Stomach (tissue), 9 donors: ENCODE measurements around the gene STXBP6. TPM values are rescaled to one million over a fixed set of nuclear protein-coding genes. Genes with fewer than 3 reads are reported as not detected.

Source experiments
- DNase-seq, 2 donors: peaks; one replicate each; pipeline versions ENCODE4 v3.0.0 to v3.0.0-alpha.2; 2013 to 2019
- H3K27ac ChIP-seq, 5 donors: fragments of 200-600 bp in 4 of 5; sonication (generic) in 4 of 5; one replicate each; pipeline ENCODE4 v1.5.1; 2013 to 2019; ENCODE audit warnings: mild to moderate bottlenecking in 1 of 5, moderate library complexity in 1 of 5
- H3K27me3 ChIP-seq, 3 donors: fragments of 200-600 bp; sonication (generic); one replicate each; pipeline ENCODE4 v1.5.1; 2017 to 2019; ENCODE audit warnings: mixed run types in 1 of 3
- H3K36me3 ChIP-seq, 4 donors: fragments of 200-600 bp; sonication (generic); 1 replicate in 3 of 4; 2 replicates in 1 of 4; pipeline ENCODE4 v1.5.1; 2016 to 2019
- H3K4me1 ChIP-seq, 4 donors: fragments of 200-600 bp; sonication (generic); one replicate each; pipeline ENCODE4 v1.5.1; 2016 to 2019
- H3K4me3 ChIP-seq, 4 donors: fragments of 200-600 bp; sonication (generic) in 3 of 4; one replicate each; pipeline ENCODE4 v1.5.1; 2016 to 2019; ENCODE audit warnings: mild to moderate bottlenecking in 1 of 4
- H3K9me3 ChIP-seq, 4 donors: fragments of 200-600 bp; sonication (generic); one replicate each; pipeline ENCODE4 v1.5.1; 2016 to 2019
- CTCF ChIP-seq, 7 experiments: fragments of 450-650 bp in 4 of 7; fragments of 200-600 bp in 3 of 7; sonication (generic) in 3 of 7; IDR thresholded peaks; one replicate each; pipeline ENCODE4 v1.5.1; 2016 to 2019; ENCODE audit warnings: antibody characterized with exemption in 7 of 7, control low read depth in 2 of 7, mild to moderate bottlenecking in 1 of 7
- EP300 ChIP-seq: sonication (generic); formaldehyde crosslinking; IDR thresholded peaks from one replicate; pipeline ENCODE4 v1.6.1; 2017; ENCODE audit warnings: antibody characterized with exemption
- POLR2A ChIP-seq, 4 donors: fragments of 450-650 bp; IDR thresholded peaks; one replicate each; pipeline ENCODE4 v1.6.1; 2016; ENCODE audit warnings: antibody characterized with exemption in 4 of 4, control low read depth in 2 of 4, mild to moderate bottlenecking in 1 of 4, moderate library complexity in 1 of 4
- POLR2AphosphoS5 ChIP-seq, 3 donors: sonication (generic); formaldehyde crosslinking; IDR thresholded peaks; one replicate each; pipeline ENCODE4 v1.6.1; 2016; ENCODE audit warnings: antibody characterized with exemption in 3 of 3
- WGBS, 5 donors: extraction: QIAGEN DNeasy Blood & Tissue Kit in 3 of 5; methylation state at CpG; one replicate each; pipeline versions ENCODE4 v1.1.5 to v1.1.7; 2013 to 2018; 5-methylcytosine and 5-hydroxymethylcytosine counted together
- intact Hi-C: fragments of 100-400 bp; cut with DNase I; formaldehyde crosslinking; loops from one replicate; pipeline ENCODE4 v1.15.1; 2023; ENCODE audit warnings: low total_unique reads
- polyA plus RNA-seq, 3 donors: library from polyadenylated mRNA; stranded (reverse); fragments of 200-250 nt; gene quantifications; one replicate each; pipeline ENCODE4 v1.2.3, GENCODE V29; 2013
- total RNA-seq, 5 donors: library from RNA; depleted of rRNA; stranded (reverse); fragments of >200 nt; gene quantifications; one replicate each; pipeline versions ENCODE4 v1.1.0 to v1.2.3, GENCODE V29; 2014 to 2016
- donor health status: healthy with polysubstance abuse.
- donor health status: Bipolar disorder and iron deficiency.
- donor health status: healthy.

The STXBP6 gene
- total and polyA plus RNA-seq, 8 donors, result 7.4 to 37.1 (median 15.2) TPM

- 86 to 95% (median 90%) methylated on average over 8 of the region's 8 CpGs for WGBS, 5 donors
- intact Hi-C loops, result no loop called here
- Histone ChIP-seq H3K4me1 (peaks cover 0 to 14% (median 3%) of the 10 kb centered on the region in 4 donors), H3K36me3 (no peaks in the 10 kb centered on the region), H3K27ac (no peak overlapping the region), H3K4me3 (no peak overlapping the region), H3K9me3 (no peaks in the 10 kb centered on the region), H3K27me3 (no peaks in the 10 kb centered on the region)
- TF ChIP-seq CTCF (IDR thresholded peaks at IDR 0.05), result no peak
- no peak for TF ChIP-seq EP300
- TF ChIP-seq POLR2A (IDR thresholded peaks at IDR 0.05), result no peak
- TF ChIP-seq POLR2AphosphoS5 (IDR thresholded peaks at IDR 0.05), result no peak
- DNase-seq, result peak in 1 of 2 donors; percentile 41
Observed at GRCh38 chr14:24952851-24953666, 96.9 kb downstream of the STXBP6 start.

GRCh38 chr14:24948261-24948847 is 101.6 kb downstream of the STXBP6 start:
- Histone ChIP-seq H3K27me3 (no peaks in the 10 kb centered on the region), H3K4me3 (no peak overlapping the region), H3K36me3 (no peaks in the 10 kb centered on the region), H3K4me1 (peaks cover 0 to 12% (median 3%) of the 10 kb centered on the region in 4 donors), H3K27ac (no peak overlapping the region), H3K9me3 (no peaks in the 10 kb centered on the region)
- 94 to 100% (median 95%) methylated on average over 1 of the region's 1 CpG for WGBS, 5 donors
- no peak for DNase-seq
- no peak for TF ChIP-seq CTCF (IDR thresholded peaks at IDR 0.05)
- intact Hi-C loops, result no loop called here

GRCh38 chr14:24947131-24947530 is 102.8 kb downstream of the STXBP6 start:
- 87 to 96% (median 95%) methylated on average over 6 of the region's 6 CpGs for WGBS, 5 donors
- no peaks in the 10 kb centered on the region for H3K36me3 ChIP-seq
- H3K27ac ChIP-seq, result no peak overlapping the region
- H3K27me3 ChIP-seq, result no peaks in the 10 kb centered on the region
- no peaks in the 10 kb centered on the region for H3K9me3 ChIP-seq
- DNase-seq, result no peak
- TF ChIP-seq CTCF (IDR thresholded peaks at IDR 0.05), result no peak
- TF ChIP-seq EP300, result no peak
- no peak for TF ChIP-seq POLR2A (IDR thresholded peaks at IDR 0.05)
- no peak for TF ChIP-seq POLR2AphosphoS5 (IDR thresholded peaks at IDR 0.05)
- peaks cover 0 to 21% (median 3%) of the 10 kb centered on the region in 4 donors for H3K4me1 ChIP-seq
- H3K4me3 ChIP-seq, result no peak overlapping the region
- intact Hi-C loops, result no loop called here

- peak in 1 of 2 donors; percentile 41 for DNase-seq
- WGBS, 5 donors, result 7 to 41% (median 17%) methylated on average over 2 of the region's 2 CpGs
- intact Hi-C loops, result no loop called here
Observed at GRCh38 chr14:24944800-24945199, 105.1 kb downstream of the STXBP6 start.

More at GRCh38 chr14:24944800-24945199, 105.1 kb downstream of the STXBP6 start:
- Histone ChIP-seq H3K4me1 (peaks cover 0 to 21% (median 3%) of the 10 kb centered on the region in 4 donors), H3K36me3 (no peaks in the 10 kb centered on the region), H3K27me3 (no peaks in the 10 kb centered on the region), H3K9me3 (no peaks in the 10 kb centered on the region), H3K4me3 (no peak overlapping the region), H3K27ac (no peak overlapping the region)
- TF ChIP-seq POLR2A (IDR thresholded peaks at IDR 0.05), result no peak
- TF ChIP-seq EP300, result no peak
- no peak for TF ChIP-seq POLR2AphosphoS5 (IDR thresholded peaks at IDR 0.05)
- no peak for TF ChIP-seq CTCF (IDR thresholded peaks at IDR 0.05)
